GM23338 (cell line): ENCODE data around the gene AOPEP. TPM values are rescaled to one million over a fixed set of nuclear protein-coding genes. Genes with fewer than 3 reads are reported as not detected.

Experiments
- ATAC-seq: fragments of 200-7000 bp; cut with Tn5 transposase; 3 replicates; pipeline ENCODE4 v1.9.1; 2020
- DNase-seq: peaks from one replicate; pipeline ENCODE4 v3.0.0-alpha.2; 2015; ENCODE audit warnings: low spot score
- H2AFZ ChIP-seq: fragments of 200-600 bp; sonication (generic); 2 replicates; pipeline ENCODE4 v1.8.0; 2016; ENCODE audit warnings: antibody characterized with exemption, mild to moderate bottlenecking, moderate library complexity
- H3F3A ChIP-seq: fragments of 200-600 bp; sonication (generic); replicated peaks from 2 replicates; pipeline ENCODE4 v1.8.0; 2017; ENCODE audit warnings: antibody characterized with exemption, mixed run types, low read depth
- H3K27ac ChIP-seq: fragments of 200-600 bp; sonication (generic); 2 replicates; pipeline ENCODE4 v1.6.1; 2016; ENCODE audit warnings: low read depth
- H3K27me3 ChIP-seq: fragments of 200-600 bp; sonication (generic); 2 replicates; pipeline ENCODE4 v1.8.0; 2016; ENCODE audit warnings: mild to moderate bottlenecking, mixed run types, moderate library complexity; ENCODE audit not compliant: insufficient read depth
- H3K36me3 ChIP-seq: fragments of 200-600 bp; sonication (generic); 2 replicates; pipeline ENCODE4 v1.8.0; 2016; ENCODE audit warnings: mild to moderate bottlenecking; ENCODE audit not compliant: insufficient read depth
- H3K4me1 ChIP-seq: fragments of 200-600 bp; sonication (generic); 2 replicates; pipeline ENCODE4 v1.8.0; 2016; ENCODE audit warnings: mild to moderate bottlenecking, moderate library complexity; ENCODE audit not compliant: insufficient read depth
- H3K4me2 ChIP-seq: fragments of 200-600 bp; sonication (generic); 2 replicates; pipeline ENCODE4 v1.7.1; 2017; ENCODE audit warnings: mixed run types
- H3K4me3 ChIP-seq: fragments of 200-600 bp; sonication (generic); 2 replicates; pipeline ENCODE4 v1.6.1; 2016; ENCODE audit warnings: mixed run types
- H3K79me2 ChIP-seq: fragments of 200-600 bp; sonication (generic); replicated peaks from 2 replicates; pipeline ENCODE4 v1.8.0; 2017; ENCODE audit warnings: mild to moderate bottlenecking; ENCODE audit not compliant: insufficient read depth
- H3K9me2 ChIP-seq: fragments of 200-600 bp; sonication (generic); 2 replicates; pipeline ENCODE4 v1.8.0; 2017; ENCODE audit not compliant: insufficient read depth
- H4K20me1 ChIP-seq: fragments of 200-600 bp; sonication (generic); replicated peaks from 2 replicates; pipeline ENCODE4 v1.8.0; 2017; ENCODE audit warnings: mild to moderate bottlenecking; ENCODE audit not compliant: insufficient read depth
- H3K27ac Mint-ChIP-seq: 2 replicates; pipeline ENCODE4 v1.8.0; 2020; ENCODE audit warnings: inconsistent platforms, mild to moderate bottlenecking, moderate library complexity, mixed read lengths
- H3K27me3 Mint-ChIP-seq: 3 replicates; pipeline ENCODE4 v1.8.0; 2022; ENCODE audit warnings: low read depth, mild to moderate bottlenecking, moderate library complexity, mixed read lengths, inconsistent platforms; ENCODE audit not compliant: insufficient read depth, poor library complexity
- H3K36me3 Mint-ChIP-seq: 3 replicates; pipeline ENCODE4 v1.8.0; 2021; ENCODE audit warnings: low read depth, mild to moderate bottlenecking, inconsistent platforms, moderate library complexity, mixed read lengths
- H3K4me1 Mint-ChIP-seq: 3 replicates; pipeline ENCODE4 v1.8.0; 2020; ENCODE audit warnings: mild to moderate bottlenecking, inconsistent platforms, mixed read lengths
- H3K4me3 Mint-ChIP-seq: 3 replicates; pipeline ENCODE4 v1.8.0; 2021; ENCODE audit warnings: moderate library complexity, mild to moderate bottlenecking, inconsistent platforms, mixed read lengths
- H3K9me3 Mint-ChIP-seq: 3 replicates; pipeline ENCODE4 v1.8.0; 2020; ENCODE audit warnings: moderate library complexity, mild to moderate bottlenecking, inconsistent platforms, mixed read lengths
- CREB1 ChIP-seq: fragments of 250-450 bp; sonication (Bioruptor Pico); IDR thresholded peaks from 2 replicates; pipeline ENCODE4 v1.5.0; 2020; ENCODE audit warnings: low read depth, mild to moderate bottlenecking, moderate library complexity
- CTCF ChIP-seq, 2 experiments: fragments of 200-600 bp in 1 of 2; sonication (generic) in 1 of 2; conservative IDR thresholded peaks; 2 replicates each; pipeline versions ENCODE4 v1.5.1 to v1.6.1; 2016 to 2017; ENCODE audit warnings: antibody characterized with exemption in 2 of 2, low read depth in 2 of 2, mild to moderate bottlenecking in 2 of 2, moderate library complexity in 1 of 2
- ETS1 ChIP-seq: IDR thresholded peaks from 2 replicates; pipeline ENCODE4 v1.6.1; 2016; ENCODE audit warnings: antibody characterized with exemption
- EZH2 ChIP-seq: fragments of 200-600 bp; sonication (generic); IDR thresholded peaks from one replicate; pipeline ENCODE4 v1.8.0; 2017; ENCODE audit warnings: antibody characterized with exemption, mild to moderate bottlenecking, low read depth; ENCODE audit not compliant: unreplicated experiment
- EZH2phosphoT487 ChIP-seq: fragments of 200-600 bp; sonication (generic); IDR thresholded peaks from one replicate; pipeline ENCODE4 v1.8.1; 2018; ENCODE audit warnings: antibody characterized with exemption; ENCODE audit not compliant: unreplicated experiment
- JUNB ChIP-seq: IDR thresholded peaks from one replicate; pipeline ENCODE4 v1.6.1; 2016; ENCODE audit warnings: antibody characterized with exemption; ENCODE audit not compliant: unreplicated experiment
- NANOG ChIP-seq: IDR thresholded peaks from 2 replicates; pipeline ENCODE4 v1.6.1; 2016; ENCODE audit warnings: antibody characterized with exemption, borderline replicate concordance
- POLR2AphosphoS5 ChIP-seq: IDR thresholded peaks from 2 replicates; pipeline ENCODE4 v1.6.1; 2016; ENCODE audit warnings: antibody characterized with exemption, low read depth
- REST ChIP-seq: IDR thresholded peaks from one replicate; pipeline ENCODE4 v1.6.1; 2018; ENCODE audit warnings: antibody characterized with exemption; ENCODE audit not compliant: unreplicated experiment
- STAT1 ChIP-seq: IDR thresholded peaks from one replicate; pipeline ENCODE4 v1.6.1; 2016; ENCODE audit warnings: antibody characterized with exemption; ENCODE audit not compliant: unreplicated experiment
- ZNF331 ChIP-seq: fragments of 250-450 bp; sonication (Bioruptor Pico); IDR thresholded peaks from 2 replicates; pipeline ENCODE4 v1.5.0; 2020; ENCODE audit warnings: low read depth, mild to moderate bottlenecking, moderate library complexity
- ZNF462 ChIP-seq: fragments of 250-450 bp; sonication (Bioruptor Pico); IDR thresholded peaks from 2 replicates; pipeline ENCODE4 v1.5.0; 2020; ENCODE audit warnings: mild to moderate bottlenecking, moderate library complexity
- polyA plus RNA-seq: library from polyadenylated mRNA; unstranded; fragments of >200 nt; fragmentation: Nextera tagmentation; extraction: Ambion mirVana; gene quantifications from 2 replicates; pipeline ENCODE4 v1.2.1, GENCODE V29; 2016
- total RNA-seq: library from RNA; depleted of rRNA; stranded (reverse); fragments of >200 nt; shearing (Covaris generic); gene quantifications from 2 replicates; pipeline ENCODE4 v1.2.3, GENCODE V29; 2014

AOPEP gene
- total and polyA plus RNA-seq, 2 experiments from 2014 or later: 7.0 to 16.5 TPM

- TF ChIP-seq ZNF462 (CRISPR knock-in tag): no peak
- no peak for TF ChIP-seq ETS1
Observed at GRCh38 chr9:94805051-94805489, 78.6 kb downstream of the AOPEP start (continued).

GRCh38 chr9:94805585-94805984, 79.1 kb downstream of the AOPEP start:
- Histone ChIP-seq H3K36me3 (no peaks in the 10 kb centered on the region), H3K27ac (no peak overlapping the region), H3F3A (no peaks in the 10 kb centered on the region), H4K20me1 (0 out of 2 replicates have a peak, but pooled peaks cover 3% of the 10 kb centered on the region), H2AFZ (no peak overlapping the region), H3K9me2 (no peaks in the 10 kb centered on the region), H3K4me1 (no peaks in the 10 kb centered on the region), H3K27me3 (no peaks in the 10 kb centered on the region), H3K79me2 (no peaks in the 10 kb centered on the region), H3K4me3 (no peak overlapping the region), H3K4me2 (no peak overlapping the region)
- Mint-ChIP-seq H3K9me3 (no peaks in the 10 kb centered on the region), H3K36me3 (no peaks in the 10 kb centered on the region), H3K4me3 (no peak overlapping the region), H3K27ac (no peak overlapping the region), H3K27me3 (no peaks in the 10 kb centered on the region), H3K4me1 (peaks cover 13% of the 10 kb centered on the region; the same call in 2 of the 3 replicates)
- ATAC-seq (no peak), DNase-seq (no peak)
- TF ChIP-seq POLR2AphosphoS5: no peak
- TF ChIP-seq CTCF (conservative IDR thresholded peaks at IDR 0.05; ENCODE audit: low read depth in 2 of 2): no peak
- no peak for TF ChIP-seq EZH2
- TF ChIP-seq EZH2phosphoT487: no peak
- TF ChIP-seq CREB1 (CRISPR knock-in tag): no peak
- no peak for TF ChIP-seq STAT1
- TF ChIP-seq NANOG: no peak
- no peak for TF ChIP-seq ETS1
- TF ChIP-seq REST: no peak
- TF ChIP-seq ZNF331 (CRISPR knock-in tag): no peak
- no peak for TF ChIP-seq JUNB
